ENCODE data around the gene KRTAP10-7. TPM values are rescaled to one million over a fixed set of nuclear protein-coding genes. Genes with fewer than 3 reads are reported as not detected.

The KRTAP10-7 gene
- total and polyA plus RNA-seq, 2 donors (not counting 1 experiment from before 2014, with no cell fraction given), result not detected

- TF ChIP-seq CTCF (conservative IDR thresholded peaks at IDR 0.05 in 1 of 2, IDR thresholded peaks at IDR 0.05 in 1 of 2; ENCODE audit: low read depth in 1 of 2, low read length in 2 of 2) (no peak), EZH2 (IDR thresholded peaks at IDR 0.05; ENCODE audit: low read length, missing control alignments) (no peak)
- no peaks in the 10 kb centered on the region for H3K27me3 ChIP-seq (ENCODE audit: control insufficient read depth, insufficient read depth, low read length)
- no peak overlapping the region for H3K4me2 ChIP-seq (ENCODE audit: extremely low read depth, insufficient read depth, low read length)
- H4K20me1 ChIP-seq (ENCODE audit: control insufficient read depth, extremely low read depth, insufficient read depth, low read length), result no peaks in the 10 kb centered on the region
- no peak for DNase-seq (ENCODE audit: low read depth in 2 of 2)
- H3K4me3 ChIP-seq (replicated peaks in 1 of 4; ENCODE audit: control extremely low read depth in 1 of 4, insufficient read depth in 1 of 4, low read depth in 3 of 4, low read length in 4 of 4), result no peak overlapping the region
- no peaks in the 10 kb centered on the region for H3K4me1 ChIP-seq (ENCODE audit: control insufficient read depth, extremely low read depth, insufficient read depth, low read length)
- no peaks in the 10 kb centered on the region for H3K79me2 ChIP-seq (ENCODE audit: control insufficient read depth, insufficient read depth, low read length)
- no peaks in the 10 kb centered on the region for H3K36me3 ChIP-seq (ENCODE audit: control insufficient read depth, insufficient read depth, low read length)
- no peaks in the 10 kb centered on the region for H3K9me3 ChIP-seq (ENCODE audit: control insufficient read depth, insufficient read depth, low read depth, low read length)
- no peak overlapping the region for H3K27ac ChIP-seq (ENCODE audit: insufficient read depth, low read length)
- H2AFZ ChIP-seq (ENCODE audit: low read length), result no peak overlapping the region
- no peak overlapping the region for H3K9ac ChIP-seq (ENCODE audit: insufficient read depth, low read length)
These were observed 15.1 kb downstream of the KRTAP10-7 start for GRCh38 chr21:44615466-44615865.

DNA sequence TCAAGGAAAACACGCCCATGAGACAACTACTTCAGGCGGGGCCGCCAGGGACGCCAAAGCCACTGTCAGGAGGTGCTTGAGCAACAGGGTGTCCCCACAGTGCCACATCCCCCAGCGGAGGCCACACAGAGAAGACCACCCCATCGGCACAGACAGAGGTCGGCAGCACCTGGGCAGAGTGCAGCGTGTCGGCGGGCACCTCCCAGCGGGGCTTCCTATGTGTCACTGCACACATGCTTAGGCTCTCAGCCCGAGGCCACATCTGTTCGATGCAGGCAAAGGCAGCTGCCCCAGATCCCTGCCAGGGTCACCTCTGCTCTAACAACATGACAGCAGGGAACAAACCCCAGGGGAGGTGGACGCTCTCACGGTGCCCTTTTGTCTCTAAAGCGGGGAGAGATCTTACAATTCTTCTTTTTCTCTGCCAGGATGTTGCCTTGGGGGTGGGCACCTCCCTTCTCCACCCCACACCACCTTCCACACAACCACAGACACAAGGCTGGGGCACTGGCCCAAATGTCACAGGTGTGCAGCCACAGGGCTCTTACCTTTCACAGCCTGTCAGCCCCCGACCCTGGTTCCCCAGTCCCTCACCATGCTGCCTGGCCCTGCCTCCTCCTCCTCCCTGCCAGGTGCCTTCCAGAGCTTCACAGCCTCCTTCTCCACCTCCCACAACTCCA is 15.7 kb downstream of the KRTAP10-7 start:
- no peaks in the 10 kb centered on the region for H3K9me3 ChIP-seq (ENCODE audit: control insufficient read depth, insufficient read depth, low read depth, low read length)
- no peak for TF ChIP-seq CTCF (conservative IDR thresholded peaks at IDR 0.05 in 1 of 2, IDR thresholded peaks at IDR 0.05 in 1 of 2; ENCODE audit: low read depth in 1 of 2, low read length in 2 of 2)
- TF ChIP-seq EZH2 (IDR thresholded peaks at IDR 0.05; ENCODE audit: low read length, missing control alignments), result no peak

DNA sequence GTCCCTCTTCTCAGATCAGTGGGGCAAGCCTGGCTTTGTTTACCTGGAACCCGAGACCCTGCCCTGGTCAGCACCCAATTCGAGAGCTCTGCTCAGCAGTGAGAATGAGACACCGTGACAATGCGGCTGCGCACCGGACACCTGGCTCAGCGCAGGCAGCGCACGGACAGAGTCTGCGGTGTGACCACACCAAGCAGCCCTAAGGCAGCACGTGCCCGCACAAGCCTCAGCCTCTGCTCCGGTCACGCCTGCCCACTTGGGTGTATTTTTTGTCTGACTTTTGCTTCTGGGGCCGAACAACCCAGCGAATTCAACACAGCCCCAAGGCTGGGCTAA is 16.2 kb downstream of the KRTAP10-7 start:
- TF ChIP-seq EZH2 (IDR thresholded peaks at IDR 0.05; ENCODE audit: low read length, missing control alignments), result no peak
- no peak for TF ChIP-seq CTCF (conservative IDR thresholded peaks at IDR 0.05 in 1 of 2, IDR thresholded peaks at IDR 0.05 in 1 of 2; ENCODE audit: low read depth in 1 of 2, low read length in 2 of 2)
- Histone ChIP-seq H3K36me3 (ENCODE audit: control insufficient read depth, insufficient read depth, low read length) (no peaks in the 10 kb centered on the region), H3K4me2 (ENCODE audit: extremely low read depth, insufficient read depth, low read length) (no peak overlapping the region), H3K27ac (ENCODE audit: insufficient read depth, low read length) (no peak overlapping the region), H2AFZ (ENCODE audit: low read length) (no peak overlapping the region), H3K4me1 (ENCODE audit: control insufficient read depth, extremely low read depth, insufficient read depth, low read length) (no peaks in the 10 kb centered on the region), H3K27me3 (ENCODE audit: control insufficient read depth, insufficient read depth, low read length) (no peaks in the 10 kb centered on the region), H3K4me3 (replicated peaks in 1 of 4; ENCODE audit: control extremely low read depth in 1 of 4, insufficient read depth in 1 of 4, low read depth in 3 of 4, low read length in 4 of 4) (no peak overlapping the region), H3K9ac (ENCODE audit: insufficient read depth, low read length) (no peak overlapping the region), H3K9me3 (ENCODE audit: control insufficient read depth, insufficient read depth, low read depth, low read length) (no peaks in the 10 kb centered on the region), H4K20me1 (ENCODE audit: control insufficient read depth, extremely low read depth, insufficient read depth, low read length) (no peaks in the 10 kb centered on the region), H3K79me2 (ENCODE audit: control insufficient read depth, insufficient read depth, low read length) (no peaks in the 10 kb centered on the region)
- DNase-seq (ENCODE audit: low read depth in 2 of 2), result no peak

More for the DNA sequence above, 15.7 kb downstream of the KRTAP10-7 start:
- H4K20me1 ChIP-seq (ENCODE audit: control insufficient read depth, extremely low read depth, insufficient read depth, low read length), result no peaks in the 10 kb centered on the region
- no peak for DNase-seq (ENCODE audit: low read depth in 2 of 2)
- no peaks in the 10 kb centered on the region for H3K4me1 ChIP-seq (ENCODE audit: control insufficient read depth, extremely low read depth, insufficient read depth, low read length)
- H3K36me3 ChIP-seq (ENCODE audit: control insufficient read depth, insufficient read depth, low read length), result no peaks in the 10 kb centered on the region
- no peaks in the 10 kb centered on the region for H3K27me3 ChIP-seq (ENCODE audit: control insufficient read depth, insufficient read depth, low read length)
- H2AFZ ChIP-seq (ENCODE audit: low read length), result no peak overlapping the region
- H3K9ac ChIP-seq (ENCODE audit: insufficient read depth, low read length), result no peak overlapping the region
- H3K4me3 ChIP-seq (replicated peaks in 1 of 4; ENCODE audit: control extremely low read depth in 1 of 4, insufficient read depth in 1 of 4, low read depth in 3 of 4, low read length in 4 of 4), result no peak overlapping the region
- H3K27ac ChIP-seq (ENCODE audit: insufficient read depth, low read length), result no peak overlapping the region
- no peak overlapping the region for H3K4me2 ChIP-seq (ENCODE audit: extremely low read depth, insufficient read depth, low read length)
- H3K79me2 ChIP-seq (ENCODE audit: control insufficient read depth, insufficient read depth, low read length), result no peaks in the 10 kb centered on the region
